Stimulated activated naive CD8-positive, alpha-beta T cell treated with anti-CD3 and anti-CD28 coated beads, Interleukin-15, amount 100 ng/mL, for 72 hours (primary cell): ENCODE results near the gene KCNMA1.

ENCODE experiments used
- ATAC-seq: fragments of 150-1000 bp; cut with Tn5 transposase; 2 replicates; pipeline ENCODE4 v1.10.0; 2021; ENCODE audit warnings: mild to moderate bottlenecking, moderate library complexity
- DNase-seq, 2 donors: peaks; one replicate each; pipeline ENCODE4 v3.0.0; 2021 to 2022
- H3K27ac Mint-ChIP-seq, 2 donors: one replicate each; pipeline ENCODE4 v1.8.0; 2022; ENCODE audit warnings: mild to moderate bottlenecking in 2 of 2, mixed read lengths in 2 of 2, moderate library complexity in 2 of 2
- H3K27me3 Mint-ChIP-seq: one replicate; pipeline ENCODE4 v1.8.0; 2022; ENCODE audit warnings: mixed read lengths
- H3K4me1 Mint-ChIP-seq: one replicate; pipeline ENCODE4 v1.8.0; 2022; ENCODE audit warnings: mild to moderate bottlenecking, mixed read lengths
- H3K4me3 Mint-ChIP-seq, 2 donors: one replicate each; pipeline ENCODE4 v1.8.0; 2022; ENCODE audit warnings: mild to moderate bottlenecking in 2 of 2, mixed read lengths in 2 of 2, moderate library complexity in 1 of 2
- H3K9me3 Mint-ChIP-seq, 2 donors: one replicate each; pipeline ENCODE4 v1.8.0; 2022; ENCODE audit warnings: mixed read lengths in 2 of 2

Gene KCNMA1

GRCh38 chr10:77079592-77080300 lies 557.9 kb downstream of the KCNMA1 start:
- H3K4me1 Mint-ChIP-seq: no peaks in the 10 kb centered on the region
- no peaks in the 10 kb centered on the region for H3K27me3 Mint-ChIP-seq
- no peak overlapping the region for H3K27ac Mint-ChIP-seq
- H3K9me3 Mint-ChIP-seq: no peaks in the 10 kb centered on the region
- no peak overlapping the region for H3K4me3 Mint-ChIP-seq
- DNase-seq (no peak), ATAC-seq (no peak)

GRCh38 chr10:77077316-77077945 lies 560.2 kb downstream of the KCNMA1 start:
- H3K4me3 Mint-ChIP-seq: no peak overlapping the region

GRCh38 chr10:77075926-77076325 lies 561.7 kb downstream of the KCNMA1 start:
- no peaks in the 10 kb centered on the region for H3K4me1 Mint-ChIP-seq
- peak overlapping the region in 1 of 2 donors; percentile 40 for H3K27ac Mint-ChIP-seq
- DNase-seq (no peak), ATAC-seq (no peak)
- H3K4me3 Mint-ChIP-seq: no peak overlapping the region
- peaks cover 14% of the 10 kb centered on the region for H3K27me3 Mint-ChIP-seq
- no peaks in the 10 kb centered on the region for H3K9me3 Mint-ChIP-seq

More at GRCh38 chr10:77077316-77077945, 560.2 kb downstream of the KCNMA1 start:
- no peaks in the 10 kb centered on the region for H3K4me1 Mint-ChIP-seq
- DNase-seq (no peak), ATAC-seq (no peak)
- H3K27ac Mint-ChIP-seq: no peak overlapping the region
- H3K27me3 Mint-ChIP-seq: peaks cover 14% of the 10 kb centered on the region
- H3K9me3 Mint-ChIP-seq: no peaks in the 10 kb centered on the region

- Mint-ChIP-seq H3K4me3 (no peak overlapping the region), H3K9me3 (no peaks in the 10 kb centered on the region), H3K27me3 (peaks cover 14% of the 10 kb centered on the region), H3K4me1 (no peaks in the 10 kb centered on the region), H3K27ac (no peak overlapping the region)
- DNase-seq: no peak
- ATAC-seq: no peak
These were observed 563.4 kb downstream of the KCNMA1 start for GRCh38 chr10:77074104-77074624.

GRCh38 chr10:77073663-77073960 lies 564.0 kb downstream of the KCNMA1 start:
- DNase-seq (no peak), ATAC-seq (no peak)
- Mint-ChIP-seq H3K27ac (no peak overlapping the region), H3K4me1 (no peaks in the 10 kb centered on the region), H3K27me3 (peaks cover 14% of the 10 kb centered on the region), H3K9me3 (no peaks in the 10 kb centered on the region), H3K4me3 (no peak overlapping the region)

GRCh38 chr10:77072836-77073662 lies 564.6 kb downstream of the KCNMA1 start:
- H3K4me3 Mint-ChIP-seq: no peak overlapping the region
- H3K4me1 Mint-ChIP-seq: no peaks in the 10 kb centered on the region
- H3K27ac Mint-ChIP-seq: no peak overlapping the region
- H3K27me3 Mint-ChIP-seq: peaks cover 14% of the 10 kb centered on the region
- no peaks in the 10 kb centered on the region for H3K9me3 Mint-ChIP-seq
- ATAC-seq (no peak), DNase-seq (no peak)

GRCh38 chr10:77072361-77072835 lies 565.2 kb downstream of the KCNMA1 start:
- ATAC-seq (no peak), DNase-seq (no peak)
- Mint-ChIP-seq H3K4me1 (no peaks in the 10 kb centered on the region), H3K27ac (no peak overlapping the region), H3K27me3 (peaks cover 14% of the 10 kb centered on the region), H3K4me3 (no peak overlapping the region), H3K9me3 (no peaks in the 10 kb centered on the region)

GRCh38 chr10:77071956-77072355 lies 565.7 kb downstream of the KCNMA1 start:
- DNase-seq: no peak
- ATAC-seq: no peak
- Mint-ChIP-seq H3K27ac (no peak overlapping the region), H3K4me1 (no peaks in the 10 kb centered on the region), H3K4me3 (no peak overlapping the region), H3K27me3 (peaks cover 14% of the 10 kb centered on the region), H3K9me3 (no peaks in the 10 kb centered on the region)

- no peaks in the 10 kb centered on the region for H3K4me1 Mint-ChIP-seq
- no peak overlapping the region for H3K27ac Mint-ChIP-seq
- DNase-seq (no peak), ATAC-seq (no peak)
- no peaks in the 10 kb centered on the region for H3K9me3 Mint-ChIP-seq
- H3K4me3 Mint-ChIP-seq: no peak overlapping the region
- H3K27me3 Mint-ChIP-seq: peaks cover 14% of the 10 kb centered on the region
These were observed 566.6 kb downstream of the KCNMA1 start for GRCh38 chr10:77071001-77071511.

GRCh38 chr10:77070346-77070745 lies 567.3 kb downstream of the KCNMA1 start:
- no peak overlapping the region for H3K27ac Mint-ChIP-seq
- no peaks in the 10 kb centered on the region for H3K9me3 Mint-ChIP-seq
- H3K4me3 Mint-ChIP-seq: no peak overlapping the region
- DNase-seq (no peak), ATAC-seq (no peak)
- H3K4me1 Mint-ChIP-seq: no peaks in the 10 kb centered on the region
- H3K27me3 Mint-ChIP-seq: peaks cover 14% of the 10 kb centered on the region

GRCh38 chr10:77068969-77069368 lies 568.6 kb downstream of the KCNMA1 start:
- ATAC-seq (no peak), DNase-seq (no peak)
- H3K9me3 Mint-ChIP-seq: no peaks in the 10 kb centered on the region
- no peak overlapping the region for H3K4me3 Mint-ChIP-seq
- H3K4me1 Mint-ChIP-seq: no peaks in the 10 kb centered on the region
- peaks cover 7% of the 10 kb centered on the region for H3K27me3 Mint-ChIP-seq
- H3K27ac Mint-ChIP-seq: no peak overlapping the region

- Mint-ChIP-seq H3K4me1 (no peaks in the 10 kb centered on the region), H3K27me3 (peaks cover under 1% of the 10 kb centered on the region), H3K4me3 (no peak overlapping the region), H3K9me3 (no peaks in the 10 kb centered on the region), H3K27ac (no peak overlapping the region)
- DNase-seq: no peak
- no peak for ATAC-seq
These were observed 569.3 kb downstream of the KCNMA1 start for GRCh38 chr10:77068272-77068671.

GRCh38 chr10:77062381-77062780 lies 575.2 kb downstream of the KCNMA1 start:
- Mint-ChIP-seq H3K4me3 (no peak overlapping the region), H3K4me1 (no peaks in the 10 kb centered on the region), H3K27ac (no peak overlapping the region), H3K27me3 (peaks cover 8% of the 10 kb centered on the region), H3K9me3 (no peaks in the 10 kb centered on the region)
- DNase-seq: no peak
- no peak for ATAC-seq

- no peak for DNase-seq
- Mint-ChIP-seq H3K4me3 (no peak overlapping the region), H3K27me3 (peaks cover 8% of the 10 kb centered on the region), H3K27ac (no peak overlapping the region), H3K9me3 (no peaks in the 10 kb centered on the region), H3K4me1 (no peaks in the 10 kb centered on the region)
- ATAC-seq: no peak
These were observed 576.7 kb downstream of the KCNMA1 start for GRCh38 chr10:77060913-77061312.

GRCh38 chr10:77056650-77057049 lies 581.0 kb downstream of the KCNMA1 start:
- DNase-seq (no peak), ATAC-seq (no peak)
- Mint-ChIP-seq H3K27ac (no peak overlapping the region), H3K4me1 (no peaks in the 10 kb centered on the region), H3K27me3 (peaks cover 21% of the 10 kb centered on the region), H3K9me3 (peaks cover 0 to 9% of the 10 kb centered on the region in 2 donors), H3K4me3 (no peak overlapping the region)

GRCh38 chr10:77052593-77052992 lies 585.0 kb downstream of the KCNMA1 start:
- Mint-ChIP-seq H3K9me3 (peaks cover 0 to 9% of the 10 kb centered on the region in 2 donors), H3K27me3 (peaks cover 13% of the 10 kb centered on the region), H3K4me3 (no peak overlapping the region), H3K4me1 (no peaks in the 10 kb centered on the region), H3K27ac (no peak overlapping the region)
- DNase-seq (no peak), ATAC-seq (no peak)
